NB4 (cell line): Measurements from ENCODE around the gene RADIL.

ENCODE experiments used
- POLR2A ChIP-seq: IDR thresholded peaks from 2 replicates; pipeline ENCODE4 v1.6.1; 2011; ENCODE audit warnings: mild to moderate bottlenecking; ENCODE audit not compliant: insufficient read length; ENCODE audit errors: extremely low read depth
- TF ChIP-seq, protein P1 (sequence below): IDR thresholded peaks from one replicate; pipeline ENCODE4 v1.5.1; 2012; ENCODE audit warnings: low read depth, low read length

DNA sequence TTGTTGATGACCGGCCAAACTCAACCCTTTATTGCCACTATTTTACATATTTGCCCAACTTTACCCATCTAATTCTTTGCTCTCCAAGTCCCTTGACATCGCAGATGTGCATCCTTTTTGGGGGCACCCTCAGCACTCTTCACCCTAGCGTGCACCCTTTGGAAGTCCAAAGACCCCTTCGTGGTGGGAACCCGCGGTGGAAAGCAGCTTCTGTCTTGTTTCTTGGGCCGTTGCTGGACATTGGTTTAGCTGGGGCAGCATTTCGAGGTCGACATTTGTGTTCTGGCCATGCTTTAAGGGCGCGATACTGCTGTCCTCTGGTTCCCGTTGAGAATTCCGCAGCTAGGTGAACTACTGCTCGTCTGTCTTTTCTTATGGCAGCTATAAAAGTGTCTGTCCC lies 21.4 kb downstream of the RADIL start:
- TF ChIP-seq, protein P1, sequence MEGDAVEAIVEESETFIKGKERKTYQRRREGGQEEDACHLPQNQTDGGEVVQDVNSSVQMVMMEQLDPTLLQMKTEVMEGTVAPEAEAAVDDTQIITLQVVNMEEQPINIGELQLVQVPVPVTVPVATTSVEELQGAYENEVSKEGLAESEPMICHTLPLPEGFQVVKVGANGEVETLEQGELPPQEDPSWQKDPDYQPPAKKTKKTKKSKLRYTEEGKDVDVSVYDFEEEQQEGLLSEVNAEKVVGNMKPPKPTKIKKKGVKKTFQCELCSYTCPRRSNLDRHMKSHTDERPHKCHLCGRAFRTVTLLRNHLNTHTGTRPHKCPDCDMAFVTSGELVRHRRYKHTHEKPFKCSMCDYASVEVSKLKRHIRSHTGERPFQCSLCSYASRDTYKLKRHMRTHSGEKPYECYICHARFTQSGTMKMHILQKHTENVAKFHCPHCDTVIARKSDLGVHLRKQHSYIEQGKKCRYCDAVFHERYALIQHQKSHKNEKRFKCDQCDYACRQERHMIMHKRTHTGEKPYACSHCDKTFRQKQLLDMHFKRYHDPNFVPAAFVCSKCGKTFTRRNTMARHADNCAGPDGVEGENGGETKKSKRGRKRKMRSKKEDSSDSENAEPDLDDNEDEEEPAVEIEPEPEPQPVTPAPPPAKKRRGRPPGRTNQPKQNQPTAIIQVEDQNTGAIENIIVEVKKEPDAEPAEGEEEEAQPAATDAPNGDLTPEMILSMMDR = no peak
- TF ChIP-seq POLR2A = no peak
